Kidney (tissue), 14 donors: Measurements from ENCODE around the gene PTGER3. TPM values are rescaled to one million over a fixed set of nuclear protein-coding genes. Genes with fewer than 3 reads are reported as not detected.

ENCODE experiments used
- DNase-seq, 5 donors: peaks; one replicate each; pipeline ENCODE4 v3.0.0-alpha.2; 2013 to 2020
- FAIRE-seq: peaks from 2 replicates; lab custom pipeline; 2012; peaks lifted over from hg19 to GRCh38; lab: Jason Lieb, UNC
- H3K27ac ChIP-seq, 2 donors: one replicate each; pipeline ENCODE4 v1.7.0; 2013; ENCODE audit warnings: low read depth in 2 of 2, low read length in 2 of 2, inconsistent platforms in 1 of 2
- H3K27me3 ChIP-seq: one replicate; pipeline ENCODE4 v1.7.1; 2013; ENCODE audit warnings: low read length, inconsistent platforms; ENCODE audit not compliant: control insufficient read depth, insufficient read depth
- H3K36me3 ChIP-seq, 3 donors: one replicate each; pipeline versions ENCODE4 v1.7.0 to v1.7.1; 2013; ENCODE audit warnings: low read length in 3 of 3, control low read depth in 1 of 3, inconsistent platforms in 1 of 3; ENCODE audit not compliant: insufficient read depth in 3 of 3, control insufficient read depth in 2 of 3
- H3K4me1 ChIP-seq, 3 donors: one replicate each; pipeline versions ENCODE4 v1.7.0 to v1.7.1; 2013; ENCODE audit warnings: low read length in 3 of 3, inconsistent platforms in 1 of 3, low read depth in 1 of 3; ENCODE audit not compliant: control insufficient read depth in 2 of 3, insufficient read depth in 2 of 3
- H3K4me3 ChIP-seq, 3 donors: one replicate each; pipeline versions ENCODE4 v1.7.0 to v1.8.1; 2013; ENCODE audit warnings: low read length in 3 of 3, control low read depth in 1 of 3, inconsistent platforms in 1 of 3
- H3K9ac ChIP-seq, 3 donors: one replicate each; pipeline versions ENCODE4 v1.7.0 to v1.7.1; 2013; ENCODE audit warnings: low read length in 3 of 3, control low read depth in 1 of 3, inconsistent platforms in 1 of 3
- H3K9me3 ChIP-seq, 3 donors: one replicate each; pipeline versions ENCODE4 v1.7.0 to v1.7.1; 2013; ENCODE audit warnings: low read length in 3 of 3, control low read depth in 1 of 3, inconsistent platforms in 1 of 3; ENCODE audit not compliant: control insufficient read depth in 2 of 3, insufficient read depth in 1 of 3
- intact Hi-C: fragments of 100-400 bp; cut with DNase I; formaldehyde crosslinking; loops from one replicate; pipeline ENCODE4 v1.11.1; 2022
- polyA plus RNA-seq: library from polyadenylated mRNA; stranded (reverse); fragments of 350-450 nt; fragmentation: Illumina TruSeq; extraction: RNeasy Lipid Tissue Mini Kit (QIAGEN cat#74804); gene quantifications from one replicate; pipeline ENCODE4 v1.2.3, GENCODE V29; 2014; ENCODE audit warnings: low read depth, low replicate concordance; ENCODE audit not compliant: insufficient read depth
- total RNA-seq: library from RNA; stranded (reverse); fragmentation: NEBNext Ultra II Directional; extraction: Animal tissue kit (Norgen Biotek cat#: 25700); gene quantifications from one replicate; pipeline ENCODE4 v1.2.1, GENCODE V29; 2021
- TF ChIP-seq, protein P1 (sequence below): IDR thresholded peaks from 3 replicates; pipeline ENCODE4 v1.5.1; 2012; ENCODE audit warnings: mild to moderate bottlenecking, moderate library complexity, borderline replicate concordance; ENCODE audit not compliant: insufficient read depth; ENCODE audit errors: extremely low read depth
- donor health status: control.
- donor health status: control.
- donor health status: control.
- donor health status: control.
- donor health status: control.
- donor health status: DM: yes; HTN: yes; CAD: no.
- donor health status: Normal renal cell carcinoma (clear cell type).

Gene PTGER3
- total and polyA plus RNA-seq, 2 donors from 2014 or later, result 9.0 to 102 TPM

GRCh38 chr1:71089536-71090270, 42.1 kb upstream of the PTGER3 start:
- FAIRE-seq (no peak), DNase-seq (no peak)
- TF ChIP-seq, protein P1, sequence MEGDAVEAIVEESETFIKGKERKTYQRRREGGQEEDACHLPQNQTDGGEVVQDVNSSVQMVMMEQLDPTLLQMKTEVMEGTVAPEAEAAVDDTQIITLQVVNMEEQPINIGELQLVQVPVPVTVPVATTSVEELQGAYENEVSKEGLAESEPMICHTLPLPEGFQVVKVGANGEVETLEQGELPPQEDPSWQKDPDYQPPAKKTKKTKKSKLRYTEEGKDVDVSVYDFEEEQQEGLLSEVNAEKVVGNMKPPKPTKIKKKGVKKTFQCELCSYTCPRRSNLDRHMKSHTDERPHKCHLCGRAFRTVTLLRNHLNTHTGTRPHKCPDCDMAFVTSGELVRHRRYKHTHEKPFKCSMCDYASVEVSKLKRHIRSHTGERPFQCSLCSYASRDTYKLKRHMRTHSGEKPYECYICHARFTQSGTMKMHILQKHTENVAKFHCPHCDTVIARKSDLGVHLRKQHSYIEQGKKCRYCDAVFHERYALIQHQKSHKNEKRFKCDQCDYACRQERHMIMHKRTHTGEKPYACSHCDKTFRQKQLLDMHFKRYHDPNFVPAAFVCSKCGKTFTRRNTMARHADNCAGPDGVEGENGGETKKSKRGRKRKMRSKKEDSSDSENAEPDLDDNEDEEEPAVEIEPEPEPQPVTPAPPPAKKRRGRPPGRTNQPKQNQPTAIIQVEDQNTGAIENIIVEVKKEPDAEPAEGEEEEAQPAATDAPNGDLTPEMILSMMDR, result no peak
- Histone ChIP-seq H3K9ac (no peak overlapping the region), H3K27ac (no peak overlapping the region), H3K4me1 (no peaks in the 10 kb centered on the region), H3K36me3 (no peaks in the 10 kb centered on the region), H3K9me3 (no peaks in the 10 kb centered on the region), H3K4me3 (no peak overlapping the region), H3K27me3 (no peaks in the 10 kb centered on the region)
- intact Hi-C loops, result no loop called here

GRCh38 chr1:71088645-71089287, 41.1 kb upstream of the PTGER3 start:
- TF ChIP-seq, protein P1, result no peak
- intact Hi-C loops, result no loop called here
- Histone ChIP-seq H3K9ac (no peak overlapping the region), H3K4me3 (no peak overlapping the region), H3K36me3 (no peaks in the 10 kb centered on the region), H3K9me3 (no peaks in the 10 kb centered on the region), H3K4me1 (no peaks in the 10 kb centered on the region), H3K27me3 (no peaks in the 10 kb centered on the region), H3K27ac (no peak overlapping the region)
- no peak for FAIRE-seq
- no peak for DNase-seq

- FAIRE-seq (no peak), DNase-seq (no peak)
- Histone ChIP-seq H3K9me3 (no peaks in the 10 kb centered on the region), H3K27ac (no peak overlapping the region), H3K4me1 (no peaks in the 10 kb centered on the region), H3K27me3 (no peaks in the 10 kb centered on the region), H3K4me3 (no peak overlapping the region), H3K9ac (no peak overlapping the region), H3K36me3 (no peaks in the 10 kb centered on the region)
- intact Hi-C loops, result no loop called here
- TF ChIP-seq, protein P1, result no peak
Observed at GRCh38 chr1:71087713-71088112, 40.1 kb upstream of the PTGER3 start.
